ENCODE data around the gene TMOD2.

DNA sequence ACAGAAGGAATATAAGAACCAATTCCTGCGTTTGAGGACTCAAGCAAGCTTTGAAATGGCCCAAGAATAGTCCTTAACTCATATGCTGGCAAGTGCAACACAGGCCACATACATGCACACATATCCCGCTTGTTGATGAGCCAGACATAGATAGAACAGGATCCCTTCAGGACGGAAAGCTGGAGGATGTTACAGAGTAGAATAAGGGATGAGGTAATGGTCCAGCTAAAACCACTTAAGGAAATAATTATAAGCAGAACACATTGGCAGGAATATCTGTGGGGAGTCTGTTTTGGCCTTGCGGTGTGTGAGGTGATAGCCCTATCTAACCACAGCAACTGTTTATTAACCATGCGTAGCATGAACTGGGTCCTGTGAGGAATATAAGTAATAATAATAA, 45.1 kb upstream of the TMOD2 start:
- TF ChIP-seq, protein P1, sequence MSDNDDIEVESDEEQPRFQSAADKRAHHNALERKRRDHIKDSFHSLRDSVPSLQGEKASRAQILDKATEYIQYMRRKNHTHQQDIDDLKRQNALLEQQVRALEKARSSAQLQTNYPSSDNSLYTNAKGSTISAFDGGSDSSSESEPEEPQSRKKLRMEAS (IDR thresholded peaks at IDR 0.05): no peak
- no peak for TF ChIP-seq RAD21 (IDR thresholded peaks at IDR 0.05 in 1 of 2, conservative IDR thresholded peaks at IDR 0.05 in 1 of 2; ENCODE audit: low read depth in 2 of 2, low read length in 2 of 2)
- TF ChIP-seq, protein P2, sequence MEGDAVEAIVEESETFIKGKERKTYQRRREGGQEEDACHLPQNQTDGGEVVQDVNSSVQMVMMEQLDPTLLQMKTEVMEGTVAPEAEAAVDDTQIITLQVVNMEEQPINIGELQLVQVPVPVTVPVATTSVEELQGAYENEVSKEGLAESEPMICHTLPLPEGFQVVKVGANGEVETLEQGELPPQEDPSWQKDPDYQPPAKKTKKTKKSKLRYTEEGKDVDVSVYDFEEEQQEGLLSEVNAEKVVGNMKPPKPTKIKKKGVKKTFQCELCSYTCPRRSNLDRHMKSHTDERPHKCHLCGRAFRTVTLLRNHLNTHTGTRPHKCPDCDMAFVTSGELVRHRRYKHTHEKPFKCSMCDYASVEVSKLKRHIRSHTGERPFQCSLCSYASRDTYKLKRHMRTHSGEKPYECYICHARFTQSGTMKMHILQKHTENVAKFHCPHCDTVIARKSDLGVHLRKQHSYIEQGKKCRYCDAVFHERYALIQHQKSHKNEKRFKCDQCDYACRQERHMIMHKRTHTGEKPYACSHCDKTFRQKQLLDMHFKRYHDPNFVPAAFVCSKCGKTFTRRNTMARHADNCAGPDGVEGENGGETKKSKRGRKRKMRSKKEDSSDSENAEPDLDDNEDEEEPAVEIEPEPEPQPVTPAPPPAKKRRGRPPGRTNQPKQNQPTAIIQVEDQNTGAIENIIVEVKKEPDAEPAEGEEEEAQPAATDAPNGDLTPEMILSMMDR (IDR thresholded peaks at IDR 0.05; ENCODE audit: control extremely low read depth in 1 of 3, insufficient read depth in 1 of 3, low read depth in 1 of 3, low read length in 3 of 3): no peak
- no peak for TF ChIP-seq KDM5A (IDR thresholded peaks at IDR 0.05; ENCODE audit: low read length)
- TF ChIP-seq POLR2A (IDR thresholded peaks at IDR 0.05; ENCODE audit: control extremely low read depth in 1 of 2, low read depth in 2 of 2, low read length in 2 of 2): no peak
- no peak for TF ChIP-seq BRCA1 (IDR thresholded peaks at IDR 0.05; ENCODE audit: low read depth, low read length)
- TF ChIP-seq, protein P3, sequence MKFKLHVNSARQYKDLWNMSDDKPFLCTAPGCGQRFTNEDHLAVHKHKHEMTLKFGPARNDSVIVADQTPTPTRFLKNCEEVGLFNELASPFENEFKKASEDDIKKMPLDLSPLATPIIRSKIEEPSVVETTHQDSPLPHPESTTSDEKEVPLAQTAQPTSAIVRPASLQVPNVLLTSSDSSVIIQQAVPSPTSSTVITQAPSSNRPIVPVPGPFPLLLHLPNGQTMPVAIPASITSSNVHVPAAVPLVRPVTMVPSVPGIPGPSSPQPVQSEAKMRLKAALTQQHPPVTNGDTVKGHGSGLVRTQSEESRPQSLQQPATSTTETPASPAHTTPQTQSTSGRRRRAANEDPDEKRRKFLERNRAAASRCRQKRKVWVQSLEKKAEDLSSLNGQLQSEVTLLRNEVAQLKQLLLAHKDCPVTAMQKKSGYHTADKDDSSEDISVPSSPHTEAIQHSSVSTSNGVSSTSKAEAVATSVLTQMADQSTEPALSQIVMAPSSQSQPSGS (IDR thresholded peaks at IDR 0.05; ENCODE audit: low read length): no peak
- TF ChIP-seq KDM1A (IDR thresholded peaks at IDR 0.05; ENCODE audit: borderline replicate concordance, low read length): no peak

Measured in H1 (cell line).